Mucosa of descending colon (tissue), 3 donors: ENCODE data around the gene KRTAP19-1. TPM values are rescaled to one million over a fixed set of nuclear protein-coding genes. Genes with fewer than 3 reads are reported as not detected.
"Not testable (repeated sequence)": the region's sequence is repeated elsewhere in the genome, so short reads cannot be mapped to it uniquely, and the experiment has no call there.

Source experiments
- ATAC-seq: fragments of 200-7000 bp; cut with Tn5 transposase; one replicate; pipeline ENCODE4 v1.9.1; 2020; ENCODE audit warnings: mild to moderate bottlenecking, moderate library complexity
- DNase-seq, 3 donors: peaks; one replicate each; pipeline ENCODE4 v3.0.0-alpha.2; 2020
- H3K36me3 ChIP-seq: fragments of 200-600 bp; one replicate; pipeline ENCODE4 v1.8.0; 2021; ENCODE audit warnings: low read depth, mild to moderate bottlenecking
- H3K4me1 ChIP-seq: fragments of 200-600 bp; one replicate; pipeline ENCODE4 v1.8.0; 2021; ENCODE audit warnings: low read depth, mild to moderate bottlenecking
- H3K4me3 ChIP-seq: fragments of 200-600 bp; one replicate; pipeline ENCODE4 v1.8.0; 2021; ENCODE audit warnings: mild to moderate bottlenecking
- H3K9me3 ChIP-seq: fragments of 200-600 bp; one replicate; pipeline ENCODE4 v1.8.0; 2021; ENCODE audit warnings: mild to moderate bottlenecking
- intact Hi-C, 2 donors: fragments of 100-400 bp; cut with DNase I in 1 of 2; cut with micrococcal nuclease in 1 of 2; formaldehyde crosslinking; loops; one replicate each; pipeline versions ENCODE4 v1.11.0 to v1.11.1; 2022; cut with DNase I, micrococcal nuclease
- long read RNA-seq, 2 donors: library from polyadenylated mRNA; unstranded; transcript quantifications; one replicate each; pipeline ENCODE4 v2.0.0, GENCODE V29; 2019 to 2021
- total RNA-seq, 3 donors: library from RNA; stranded (reverse); fragmentation: NEBNext Ultra II Directional in 2 of 3; extraction: Animal tissue kit (Norgen Biotek cat#: 25700) in 2 of 3; gene quantifications; one replicate each; pipeline versions ENCODE4 v1.2.1 to v1.2.4, GENCODE V29; 2021 to 2023
- TF ChIP-seq, protein P1 (sequence below): fragments of 200-600 bp; IDR thresholded peaks from one replicate; pipeline ENCODE4 v1.8.0; 2022; ENCODE audit warnings: antibody characterized with exemption, mild to moderate bottlenecking
- donor health status: DM: no; HTN: no; CAD: no; lungs with moderate emphysema.
- donor health status: DM: no; HTN: no; CAD: no.
- donor health status: DM: no; HTN: yes; CAD: no.

KRTAP19-1 gene
- not detected for total RNA-seq
- long read RNA-seq, donor 1, result 0 reads
- long read RNA-seq, donor 2, result 0 reads

DNA sequence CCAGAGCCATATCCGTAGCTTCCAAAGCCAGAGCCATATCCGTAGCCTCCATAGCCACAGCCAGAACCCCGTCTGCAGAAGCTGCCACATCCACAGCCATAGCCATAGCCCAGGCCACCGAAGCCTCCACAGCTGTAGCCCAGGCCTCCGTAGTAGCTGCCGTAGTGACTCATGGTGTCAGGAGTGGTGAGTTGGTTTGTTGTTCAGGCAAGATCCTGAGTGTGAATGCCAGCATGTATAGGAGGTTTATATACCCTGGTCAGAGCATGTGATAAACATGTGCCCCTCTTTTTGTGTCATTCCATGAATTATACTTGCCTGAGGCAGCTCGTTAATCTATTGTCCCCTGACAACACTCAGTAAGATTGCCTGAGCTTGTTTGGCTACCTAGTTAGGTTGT is at the start of gene KRTAP19-1:
Gene KRTAP19-1 (minus strand): TSS at position 223 of the 400 bp plus-strand sequence. CDS start 50 bp downstream, at position 173.
- peaks cover 42% of the 10 kb centered on the region for H3K9me3 ChIP-seq
- no peak within 1 kb of the TSS for H3K4me3 ChIP-seq
- ATAC-seq, result no peak
- TF ChIP-seq, protein P1, sequence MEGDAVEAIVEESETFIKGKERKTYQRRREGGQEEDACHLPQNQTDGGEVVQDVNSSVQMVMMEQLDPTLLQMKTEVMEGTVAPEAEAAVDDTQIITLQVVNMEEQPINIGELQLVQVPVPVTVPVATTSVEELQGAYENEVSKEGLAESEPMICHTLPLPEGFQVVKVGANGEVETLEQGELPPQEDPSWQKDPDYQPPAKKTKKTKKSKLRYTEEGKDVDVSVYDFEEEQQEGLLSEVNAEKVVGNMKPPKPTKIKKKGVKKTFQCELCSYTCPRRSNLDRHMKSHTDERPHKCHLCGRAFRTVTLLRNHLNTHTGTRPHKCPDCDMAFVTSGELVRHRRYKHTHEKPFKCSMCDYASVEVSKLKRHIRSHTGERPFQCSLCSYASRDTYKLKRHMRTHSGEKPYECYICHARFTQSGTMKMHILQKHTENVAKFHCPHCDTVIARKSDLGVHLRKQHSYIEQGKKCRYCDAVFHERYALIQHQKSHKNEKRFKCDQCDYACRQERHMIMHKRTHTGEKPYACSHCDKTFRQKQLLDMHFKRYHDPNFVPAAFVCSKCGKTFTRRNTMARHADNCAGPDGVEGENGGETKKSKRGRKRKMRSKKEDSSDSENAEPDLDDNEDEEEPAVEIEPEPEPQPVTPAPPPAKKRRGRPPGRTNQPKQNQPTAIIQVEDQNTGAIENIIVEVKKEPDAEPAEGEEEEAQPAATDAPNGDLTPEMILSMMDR, result no peak
- no peak for DNase-seq
- no peaks in the 10 kb centered on the region for H3K4me1 ChIP-seq
- intact Hi-C loops, result no loop called here
- no peaks in the 10 kb centered on the region for H3K36me3 ChIP-seq

DNA sequence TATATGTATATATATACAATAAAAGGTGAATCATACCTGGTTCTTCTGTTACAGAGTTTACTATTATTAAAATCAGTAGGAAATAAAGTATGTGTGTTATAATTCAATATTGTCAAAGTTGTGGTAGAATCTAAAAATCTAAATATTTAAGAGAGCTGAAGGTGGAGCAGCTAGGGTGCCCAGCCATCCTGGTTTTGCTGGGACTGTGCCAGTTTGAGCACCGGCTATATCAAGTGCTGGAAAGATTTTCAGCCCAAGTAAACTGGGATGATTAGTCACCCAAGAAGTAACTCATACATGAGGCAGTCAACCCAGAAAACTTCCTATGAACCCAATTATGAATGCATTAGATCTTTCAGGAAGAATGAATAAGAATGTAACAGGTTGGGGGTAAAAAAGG is 38.7 kb upstream of the KRTAP19-1 start:
- DNase-seq, result no peak
- no peak for ATAC-seq
- Histone ChIP-seq H3K36me3 (no peaks in the 10 kb centered on the region), H3K4me3 (no peak overlapping the region), H3K4me1 (no peaks in the 10 kb centered on the region), H3K9me3 (peaks cover 38% of the 10 kb centered on the region)
- TF ChIP-seq, protein P1, result no peak
- intact Hi-C loops, result no loop called here

DNA sequence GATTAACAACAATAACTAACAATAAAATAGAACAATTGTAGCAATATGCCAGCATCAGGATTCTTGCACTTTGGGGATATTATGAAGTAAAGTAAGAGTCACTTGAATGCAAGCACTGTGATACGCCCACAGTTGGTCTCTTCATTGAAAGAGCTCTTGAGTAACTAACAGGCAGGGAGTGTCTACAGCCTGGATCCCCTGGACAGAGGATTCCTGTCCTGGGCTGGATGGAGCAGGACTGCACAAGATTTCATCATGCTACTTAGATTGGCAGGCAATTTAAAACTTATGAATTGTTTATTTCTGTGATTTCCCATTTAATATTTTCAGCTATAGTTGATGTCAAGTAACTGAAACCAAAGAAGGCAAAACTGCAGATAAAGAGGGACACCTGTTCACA is 35.5 kb upstream of the KRTAP19-1 start:
- no peak for DNase-seq
- TF ChIP-seq, protein P1, result no peak
- Histone ChIP-seq H3K36me3 (no peaks in the 10 kb centered on the region), H3K4me3 (no peak overlapping the region), H3K9me3 (peaks cover 45% of the 10 kb centered on the region), H3K4me1 (no peaks in the 10 kb centered on the region)
- ATAC-seq, result no peak
- intact Hi-C loops, result no loop called here

DNA sequence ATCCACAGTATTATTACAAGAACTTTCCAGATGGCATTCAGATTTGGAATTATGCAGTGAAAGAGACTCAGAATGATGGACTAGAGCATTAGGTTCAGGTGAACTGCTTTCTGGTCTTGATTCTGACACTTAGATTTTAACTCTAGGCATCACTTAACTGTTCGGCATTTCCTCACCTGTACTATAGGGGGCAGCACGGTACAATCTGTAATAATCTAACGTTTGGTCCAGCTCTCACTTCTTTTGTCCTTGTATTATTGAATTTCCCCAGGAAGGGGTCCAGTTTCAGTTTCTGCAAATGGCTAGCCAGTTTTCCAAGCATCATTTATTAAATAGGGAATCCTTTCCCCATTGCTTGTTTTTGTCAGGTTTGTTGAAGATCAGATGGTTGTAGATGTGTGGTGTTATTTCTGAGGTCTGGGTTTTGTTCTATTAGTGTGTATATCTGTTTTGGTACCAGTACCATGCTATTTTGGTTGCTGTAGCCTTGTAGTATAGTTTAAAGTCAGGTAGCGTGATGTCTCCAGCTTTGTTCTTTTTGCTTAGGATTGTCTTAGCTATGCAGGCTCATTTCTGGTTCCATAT is 25.5 kb upstream of the KRTAP19-1 start:
- H3K9me3 ChIP-seq, result peaks cover 52% of the 10 kb centered on the region
- DNase-seq, intact Hi-C loops, ATAC-seq, H3K36me3 ChIP-seq, H3K4me1 ChIP-seq, H3K4me3 ChIP-seq: not testable (repeated sequence)

DNA sequence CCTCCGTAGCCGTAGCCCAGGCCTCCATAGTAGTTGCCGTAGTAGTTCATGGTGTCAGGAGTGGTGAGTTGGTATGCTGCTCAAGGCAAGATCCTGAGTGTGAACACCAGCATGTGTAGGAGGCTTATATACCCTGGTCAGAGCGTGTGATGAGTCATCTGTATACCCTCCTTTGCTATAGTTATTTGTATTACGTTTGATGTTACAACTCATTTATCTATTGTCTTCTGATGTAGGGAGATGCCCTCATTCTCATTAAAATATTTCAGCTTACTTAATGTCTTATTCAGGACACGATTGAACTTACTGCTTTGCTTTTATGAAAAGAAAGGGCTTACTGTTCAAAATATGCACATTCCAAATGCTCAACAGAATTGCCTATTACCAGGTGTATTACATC is 21.9 kb upstream of the KRTAP19-1 start, which contains the start of gene KRTAP19-5:
Gene KRTAP19-5 (minus strand): TSS at position 101 of the 400 bp plus-strand sequence. CDS start 51 bp downstream, at position 50.
- no peak for DNase-seq
- no peak for ATAC-seq
- Histone ChIP-seq H3K36me3 (no peaks in the 10 kb centered on the region), H3K9me3 (peaks cover 51% of the 10 kb centered on the region), H3K4me3 (no peak within 1 kb of the TSS), H3K4me1 (no peaks in the 10 kb centered on the region)
- intact Hi-C loops, result no loop called here
- TF ChIP-seq, protein P1, result no peak

DNA sequence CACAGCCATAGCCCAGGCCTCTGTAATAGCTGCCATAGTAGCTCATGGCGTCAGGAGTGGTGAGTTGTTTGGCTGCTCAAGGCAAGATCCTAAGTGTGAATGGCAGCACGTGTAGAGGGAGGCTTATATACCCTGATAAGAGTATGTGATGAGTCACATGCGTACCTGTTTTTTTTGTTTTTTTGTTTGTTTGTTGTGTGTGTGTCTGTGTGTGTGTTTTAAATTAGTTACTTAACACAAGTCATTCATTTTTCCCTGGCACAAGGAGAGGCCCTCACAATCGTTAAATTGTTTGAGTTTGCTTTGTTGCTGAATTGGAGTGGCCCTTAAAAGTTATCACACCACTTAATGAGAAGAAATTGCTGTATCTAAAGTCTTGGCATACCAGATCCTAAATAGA is 16.9 kb upstream of the KRTAP19-1 start, which contains the start of gene KRTAP19-4:
Gene KRTAP19-4 (minus strand): TSS at position 101 of the 400 bp plus-strand sequence. CDS start 55 bp downstream, at position 46.
- Histone ChIP-seq H3K4me1 (no peaks in the 10 kb centered on the region), H3K36me3 (no peaks in the 10 kb centered on the region), H3K4me3 (no peak within 1 kb of the TSS), H3K9me3 (peaks cover 54% of the 10 kb centered on the region)
- ATAC-seq, result no peak
- no peak for DNase-seq
- TF ChIP-seq, protein P1, result no peak
- intact Hi-C loops, result no loop called here
